ENCODE results near the gene CLDN10.
"Not testable (repeated sequence)": the region's sequence is repeated elsewhere in the genome, so short reads cannot be mapped to it uniquely, and the experiment has no call there.

The CLDN10 gene

DNA sequence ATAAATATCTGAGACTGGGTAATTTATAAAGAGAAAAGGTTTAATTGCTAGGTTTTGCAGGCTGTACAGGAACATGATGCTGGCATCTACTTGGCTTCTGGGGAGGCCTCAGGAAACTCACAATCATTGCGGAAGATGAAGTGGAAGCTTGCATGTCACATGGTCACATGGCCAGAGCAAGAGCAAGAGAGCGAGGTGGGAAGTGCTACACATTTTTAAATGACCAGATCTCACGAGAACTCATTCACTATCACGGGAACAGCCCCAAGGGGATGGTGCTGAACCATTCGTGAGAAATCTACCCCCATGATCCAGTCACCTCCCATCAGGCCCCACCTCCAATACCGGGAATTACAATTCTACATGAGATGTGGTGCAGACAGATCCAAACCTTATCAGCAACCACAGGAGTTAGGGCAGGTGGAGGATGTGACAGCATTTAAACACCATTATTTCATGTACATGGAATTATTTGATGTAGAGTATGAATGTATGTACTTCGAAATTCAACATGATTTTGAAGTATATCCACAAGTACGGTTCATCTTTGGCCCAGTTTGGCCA lies 10.5 kb upstream of the CLDN10 start:
- no peak for DNase-seq

DNA sequence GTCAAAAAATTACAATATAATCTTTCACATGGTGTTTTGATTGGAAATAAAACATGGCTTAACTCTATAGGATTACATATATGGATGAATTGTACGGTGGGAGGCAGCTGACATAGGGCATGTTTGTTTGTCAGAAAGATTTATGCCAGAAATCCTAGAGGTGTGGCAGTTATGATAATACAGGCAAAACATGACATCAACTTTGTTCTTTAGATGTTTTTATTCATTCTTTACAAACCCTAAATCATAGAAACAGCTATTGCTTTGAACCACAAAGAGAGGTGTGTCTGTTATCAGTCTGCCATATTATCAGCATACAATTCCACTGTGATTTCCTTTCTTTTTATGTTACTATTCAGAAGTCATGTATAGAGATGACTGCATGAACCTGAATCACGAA lies 8.2 kb upstream of the CLDN10 start:
- no peak for DNase-seq

DNA sequence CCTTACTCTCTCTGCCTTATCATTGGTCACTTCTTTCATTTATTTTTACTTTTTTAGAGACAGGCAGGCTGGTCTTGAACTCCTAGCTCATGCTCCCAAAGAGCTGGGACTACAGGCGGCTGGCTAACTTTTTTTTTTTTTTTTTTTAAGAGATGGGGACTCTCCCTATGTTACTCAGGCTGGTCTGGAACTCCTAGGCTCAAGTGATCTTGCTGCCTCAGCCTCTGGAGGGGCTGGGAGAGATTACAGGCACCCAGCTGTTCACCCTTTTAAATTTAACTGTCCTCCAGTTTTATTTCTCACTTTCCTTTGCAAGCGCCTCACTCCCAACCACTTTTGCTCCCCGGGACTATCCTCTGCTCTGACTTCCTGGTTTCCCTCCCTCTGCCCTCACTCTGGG lies 5.6 kb upstream of the CLDN10 start:
- no peak for DNase-seq

- no peak for DNase-seq
Measured at GRCh38 chr13:95547531-95548167, 4.9 kb upstream of the CLDN10 start.

- DNase-seq = no peak
Measured at GRCh38 chr13:95552208-95552538, 347 bp upstream of the CLDN10 start.

DNA sequence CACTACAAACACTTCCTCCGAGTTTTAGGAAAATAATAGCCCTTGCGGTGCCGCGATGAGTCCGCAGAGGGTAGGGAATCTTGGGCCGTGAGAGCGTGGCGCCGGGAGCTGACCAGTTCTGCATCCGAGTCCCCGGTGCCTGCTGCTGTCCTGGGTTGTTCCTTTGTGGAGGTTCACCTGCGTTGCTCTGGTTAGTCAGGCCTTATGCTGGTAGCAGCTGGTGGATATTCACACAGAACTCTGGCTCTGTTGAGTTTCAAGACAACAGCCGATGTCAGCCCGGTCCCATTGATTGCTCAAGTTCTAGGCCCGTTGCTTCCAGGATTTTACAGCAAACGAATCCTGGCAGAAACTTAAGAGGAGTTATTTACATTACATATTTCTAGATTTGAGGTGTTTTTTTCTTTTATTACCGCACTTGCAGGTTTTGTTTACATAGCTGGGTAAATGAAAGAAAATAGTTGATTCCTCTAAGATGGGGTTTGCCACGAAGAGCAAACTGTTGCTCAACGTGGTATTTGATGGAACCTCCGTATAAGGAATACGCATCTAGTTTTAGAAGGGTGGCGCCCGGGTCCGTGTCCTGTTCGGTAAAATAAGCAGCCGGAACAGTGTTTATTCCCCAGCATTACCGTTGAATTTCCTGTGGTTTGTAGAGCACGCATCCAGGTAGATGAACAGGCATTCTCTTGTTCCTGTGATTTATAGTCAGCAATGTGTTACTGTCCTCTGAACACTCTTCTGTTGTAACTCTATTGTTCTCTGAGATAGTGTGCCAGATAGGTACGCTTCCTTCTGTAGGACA lies 1.3 kb downstream of the CLDN10 start:
- DNase-seq = no peak

DNA sequence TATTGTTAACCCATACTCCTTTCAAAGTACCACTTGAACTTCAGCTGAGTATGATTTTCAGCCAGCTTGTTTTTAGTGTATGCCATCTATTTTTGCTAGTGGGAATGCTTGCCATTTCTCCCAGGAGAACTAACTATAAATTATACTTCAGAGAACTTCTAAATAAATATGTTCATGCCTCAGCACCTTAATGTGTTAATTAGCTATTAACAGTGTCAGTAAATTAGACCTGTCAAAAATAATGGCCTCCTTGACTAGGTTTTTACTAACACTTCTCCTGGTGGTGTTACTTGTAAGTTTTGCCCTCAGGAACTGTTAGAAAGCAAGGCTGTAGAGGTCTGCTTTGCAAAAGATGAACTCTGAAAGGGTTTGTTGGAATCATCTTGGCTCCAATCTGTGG lies 4.5 kb downstream of the CLDN10 start:
- no peak for DNase-seq

DNA sequence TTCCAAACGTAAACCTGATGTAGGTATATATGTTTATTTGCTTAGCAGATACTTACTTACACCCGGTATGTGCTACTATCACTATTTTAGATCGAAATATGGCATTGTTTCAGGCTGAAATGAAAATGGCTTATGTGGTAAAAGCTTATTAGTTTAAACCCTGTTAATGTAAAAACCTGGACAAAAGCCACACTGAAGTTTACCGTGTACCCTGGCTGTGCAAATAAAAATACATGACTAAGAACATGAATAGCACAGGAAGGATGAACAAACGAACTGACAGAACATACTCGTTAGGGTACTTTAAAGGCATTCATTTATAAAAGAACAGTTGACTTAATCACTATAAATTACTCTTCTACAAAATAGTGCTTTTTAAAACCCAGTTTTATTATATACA lies 6.6 kb downstream of the CLDN10 start:
- DNase-seq = no peak

DNA sequence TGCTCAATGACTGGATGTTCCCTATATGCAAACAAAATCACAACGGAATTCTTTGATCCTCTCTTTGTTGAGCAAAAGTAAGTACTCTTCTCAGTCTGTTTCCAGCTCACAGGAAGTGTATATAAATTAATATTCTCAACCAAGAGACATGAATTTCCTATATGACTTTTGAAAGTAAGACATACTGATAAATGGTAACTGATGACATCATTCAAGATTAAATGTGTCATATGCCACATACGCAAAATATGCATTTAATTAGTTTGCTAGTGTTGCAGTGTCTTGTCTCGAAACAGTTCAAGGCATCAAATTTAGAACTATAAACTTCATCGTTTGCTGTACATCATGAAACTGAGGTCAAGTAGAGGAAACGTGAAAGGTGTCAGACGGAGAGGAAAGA lies 7.9 kb downstream of the CLDN10 start:
- DNase-seq = no peak

DNA sequence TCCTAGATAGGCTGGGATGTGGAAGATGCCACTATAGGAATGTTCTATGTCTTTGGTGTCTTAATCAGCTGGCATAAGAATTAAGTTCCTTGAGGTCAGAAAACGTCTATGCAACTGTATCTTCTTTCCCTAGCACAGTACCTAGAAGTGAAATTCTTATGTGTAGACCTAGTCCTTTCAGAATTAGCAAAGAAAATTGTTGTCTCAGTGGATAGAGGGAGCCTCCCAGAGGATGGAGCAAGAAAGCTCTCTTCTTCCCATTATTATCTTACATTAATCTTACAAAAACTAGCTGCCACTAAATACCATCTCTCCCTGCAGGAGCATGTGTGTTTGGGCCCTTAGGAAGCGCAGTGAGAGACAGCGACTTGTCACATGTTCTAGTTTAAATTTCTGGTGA lies 11.6 kb downstream of the CLDN10 start:
- no peak for DNase-seq

DNA sequence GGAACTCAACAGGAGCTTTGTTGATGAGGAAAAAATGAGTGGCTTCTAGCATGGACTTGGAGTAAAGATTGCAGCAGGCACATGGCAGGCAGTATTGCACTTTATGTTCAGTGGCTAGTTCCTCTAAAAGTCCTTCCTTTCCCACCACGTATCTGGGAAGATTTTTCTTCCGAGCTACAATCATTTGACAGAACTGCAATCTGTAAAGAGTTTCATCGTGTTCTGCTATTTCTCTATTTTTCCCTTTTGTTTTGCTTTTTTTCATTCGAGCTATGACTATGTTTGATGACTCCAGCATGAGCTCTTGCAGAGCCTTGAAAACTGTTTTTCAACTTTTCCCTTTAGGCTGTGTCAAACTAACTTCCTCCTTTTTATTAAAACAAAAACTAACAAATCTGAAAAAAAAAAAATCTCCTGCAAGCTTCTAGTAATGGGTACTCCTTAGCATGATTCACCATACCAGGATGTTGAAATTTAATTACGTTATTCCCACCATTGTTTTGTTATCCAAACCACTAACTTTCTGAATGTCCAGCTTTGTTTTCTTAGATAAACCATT lies 12.3 kb downstream of the CLDN10 start:
- DNase-seq = no peak

- DNase-seq = not testable (repeated sequence)
Measured at GRCh38 chr13:95565758-95566157, 13.2 kb downstream of the CLDN10 start.

DNA sequence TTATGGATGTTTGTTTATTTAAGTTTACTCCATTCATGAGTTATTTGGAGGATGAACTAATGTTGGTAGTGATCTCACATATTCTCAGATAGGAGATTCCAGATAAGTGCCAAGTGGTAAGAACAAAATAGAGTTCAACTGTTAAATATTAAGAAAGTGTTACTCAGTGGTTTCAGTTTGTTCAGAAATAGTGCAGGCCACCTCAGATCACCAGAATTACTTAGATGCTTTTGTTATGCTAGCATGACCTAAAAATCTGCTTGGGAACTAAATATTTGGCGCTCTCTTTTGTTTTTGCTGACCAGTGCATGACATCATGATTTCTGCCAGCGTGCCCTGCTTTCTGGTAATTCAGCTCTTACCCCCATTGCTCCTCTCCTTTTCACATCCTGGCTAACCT lies 15.6 kb downstream of the CLDN10 start:
- DNase-seq = no peak

- no peak for DNase-seq
Measured at GRCh38 chr13:95570016-95570415, 17.5 kb downstream of the CLDN10 start.

GRCh38 chr13:95571941-95572340 lies 19.4 kb downstream of the CLDN10 start:
- DNase-seq = no peak

GRCh38 chr13:95573221-95573620 lies 20.7 kb downstream of the CLDN10 start:
- DNase-seq = no peak

GRCh38 chr13:95579303-95579702 lies 26.8 kb downstream of the CLDN10 start:
- no peak for DNase-seq

- DNase-seq = no peak
Measured at GRCh38 chr13:95585867-95586266, 33.3 kb downstream of the CLDN10 start.

DNA sequence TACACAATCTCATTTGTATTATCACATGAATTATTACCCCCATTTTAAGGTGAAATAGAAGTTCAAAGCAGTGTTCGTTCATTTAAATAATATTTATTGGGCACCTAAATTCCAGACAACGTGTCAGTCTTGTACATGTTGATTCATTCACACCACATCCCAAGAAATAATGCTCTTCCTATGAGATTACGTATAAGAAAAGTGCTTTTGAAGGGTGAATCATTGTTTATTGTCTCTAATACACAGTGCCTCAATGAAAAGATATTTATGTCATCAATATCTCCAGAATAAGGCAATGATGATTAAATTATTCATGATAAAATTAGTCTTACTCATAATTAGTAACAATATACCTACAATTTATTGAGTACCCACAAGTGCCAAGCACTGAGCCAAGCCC lies 35.6 kb downstream of the CLDN10 start:
- no peak for DNase-seq

DNA sequence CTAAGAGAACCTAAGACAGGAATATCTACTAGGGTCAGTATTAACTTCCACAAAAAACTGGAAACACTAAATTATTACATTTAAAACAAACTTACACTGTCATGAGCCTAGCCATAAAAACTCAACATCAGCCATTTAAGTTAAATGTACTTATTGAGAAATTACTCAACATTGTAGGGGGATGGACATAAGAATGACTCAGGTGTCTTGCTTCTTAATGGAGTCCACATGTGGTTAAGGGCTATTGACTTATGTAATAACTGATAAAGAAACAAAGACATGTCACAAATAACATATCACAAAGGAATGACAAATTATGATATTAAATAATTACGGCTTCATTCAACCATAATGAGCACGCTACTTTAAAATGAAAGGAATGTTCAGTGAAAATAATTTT lies 36.2 kb downstream of the CLDN10 start:
- no peak for DNase-seq

DNA sequence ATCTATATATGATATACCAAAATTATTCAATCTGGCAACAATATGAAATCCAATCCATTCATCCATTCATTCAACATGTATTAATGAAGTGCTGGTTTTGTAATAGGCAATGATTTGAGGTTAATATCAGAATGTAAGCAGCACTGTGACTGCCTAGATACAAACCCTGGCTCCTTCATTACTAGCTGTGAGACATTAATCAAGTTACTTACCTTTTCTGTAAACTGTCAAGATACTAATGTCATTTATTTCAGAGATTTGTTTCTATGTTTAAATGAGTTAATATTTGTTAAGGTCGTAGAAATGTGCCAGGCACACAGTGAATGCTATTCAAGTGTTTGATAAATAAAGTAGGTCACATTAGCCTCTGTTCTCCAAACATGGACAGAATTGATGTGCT lies 40.9 kb downstream of the CLDN10 start:
- no peak for DNase-seq

- no peak for DNase-seq
Measured at GRCh38 chr13:95596701-95597100, 44.2 kb downstream of the CLDN10 start.

DNA sequence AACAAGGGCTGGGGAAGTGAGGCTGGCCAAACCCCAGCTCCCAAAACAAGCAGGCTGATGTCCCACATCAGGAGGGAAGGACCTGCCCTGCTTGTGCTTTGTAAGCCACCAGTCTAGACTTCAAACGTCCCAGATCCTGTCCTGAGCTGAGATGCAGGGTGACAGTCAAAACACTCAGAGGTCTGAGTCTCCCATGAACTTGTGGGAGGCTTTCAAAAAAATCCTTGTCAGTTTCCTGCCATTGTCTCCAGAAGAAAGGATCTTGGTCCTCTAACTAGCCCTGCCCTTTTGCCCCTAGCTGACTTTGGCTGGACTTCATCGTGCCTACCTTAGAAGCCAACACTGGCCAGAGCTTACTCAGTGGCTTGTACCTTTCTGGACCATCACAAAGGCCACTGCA lies 48.7 kb downstream of the CLDN10 start:
- no peak for DNase-seq

DNA sequence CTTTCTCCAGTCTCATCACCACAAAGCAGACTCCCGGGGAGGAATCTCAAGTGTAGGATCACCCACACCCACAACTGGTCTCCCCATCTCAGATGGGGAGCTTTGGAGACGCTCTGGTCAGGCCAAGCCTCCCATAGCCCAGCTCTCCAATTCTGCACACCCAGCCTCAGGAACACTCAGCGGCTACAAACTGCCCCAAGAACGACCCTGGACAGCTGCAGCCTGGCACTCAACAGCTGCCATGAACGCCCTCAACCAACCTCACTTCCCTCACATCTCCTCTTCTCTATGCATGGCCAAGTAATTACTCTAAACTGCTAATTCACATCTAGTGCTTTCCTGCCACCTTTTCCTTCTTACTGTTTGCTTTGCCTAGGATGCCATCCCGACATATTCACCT lies 49.4 kb downstream of the CLDN10 start:
- no peak for DNase-seq
